Body of pancreas (tissue), 4 donors: ENCODE results near the gene ADAM15.

Experiments used
- CTCF ChIP-seq, 7 experiments: fragments of 450-650 bp in 4 of 7; fragments of 200-600 bp in 3 of 7; sonication (generic) in 3 of 7; IDR thresholded peaks; one replicate each; pipeline ENCODE4 v1.5.1; 2016 to 2019; ENCODE audit warnings: antibody characterized with exemption in 7 of 7
- POLR2A ChIP-seq, 3 donors: fragments of 450-650 bp; IDR thresholded peaks; one replicate each; pipeline ENCODE4 v1.6.1; 2016; ENCODE audit warnings: antibody characterized with exemption in 3 of 3, mild to moderate bottlenecking in 2 of 3

GRCh38 chr1:155066777-155067176 lies 15.7 kb downstream of the ADAM15 start:
- TF ChIP-seq POLR2A (IDR thresholded peaks at IDR 0.05), result no peak
- no peak for TF ChIP-seq CTCF (IDR thresholded peaks at IDR 0.05)
